ENCODE data around the gene C1orf50.

GRCh38 chr1:42807056-42807668 is 40.1 kb downstream of the C1orf50 start:
- no peak for TF ChIP-seq POLR2A (IDR thresholded peaks at IDR 0.05; ENCODE audit: low read depth)
- peak in 1 of 2 donors; percentile 46 for TF ChIP-seq POLR2AphosphoS5 (IDR thresholded peaks at IDR 0.05)
- no peak for TF ChIP-seq CTCF (IDR thresholded peaks at IDR 0.05)
- TF ChIP-seq EP300 (IDR thresholded peaks at IDR 0.05) = no peak
